AG09319 (cell line): Measurements from ENCODE around the gene BCOR.

ENCODE experiments used
- DNase-seq: peaks from one replicate; pipeline ENCODE4 v3.0.0-alpha.2; 2010; ENCODE audit warnings: low read depth; ENCODE audit errors: extremely low read depth
- CTCF ChIP-seq: IDR thresholded peaks from 2 replicates; pipeline ENCODE4 v1.5.1; 2011; ENCODE audit warnings: low read depth, mild to moderate bottlenecking, inconsistent platforms, low read length, moderate library complexity

The BCOR gene

DNA sequence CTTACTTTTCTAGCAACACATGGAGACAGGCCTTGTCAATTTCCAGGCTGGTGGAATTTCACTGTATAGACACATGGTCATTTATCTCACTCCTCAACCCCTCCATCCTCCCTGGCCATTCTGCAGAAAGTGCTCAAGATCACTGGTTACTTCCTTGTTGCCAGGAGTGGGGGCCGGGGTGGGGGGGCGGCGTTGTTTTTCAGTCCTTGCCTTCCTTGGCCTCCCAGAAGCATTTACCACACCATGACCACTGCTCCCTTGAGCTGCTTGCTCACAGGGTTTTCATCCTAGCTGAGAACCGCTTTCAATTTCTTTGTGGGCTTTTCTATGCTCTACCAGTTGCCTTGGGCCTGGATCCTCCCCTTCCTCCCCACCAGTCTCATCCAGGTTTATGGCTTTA, 14.1 kb upstream of the BCOR start:
- no peak for DNase-seq
- TF ChIP-seq CTCF: no peak

DNA sequence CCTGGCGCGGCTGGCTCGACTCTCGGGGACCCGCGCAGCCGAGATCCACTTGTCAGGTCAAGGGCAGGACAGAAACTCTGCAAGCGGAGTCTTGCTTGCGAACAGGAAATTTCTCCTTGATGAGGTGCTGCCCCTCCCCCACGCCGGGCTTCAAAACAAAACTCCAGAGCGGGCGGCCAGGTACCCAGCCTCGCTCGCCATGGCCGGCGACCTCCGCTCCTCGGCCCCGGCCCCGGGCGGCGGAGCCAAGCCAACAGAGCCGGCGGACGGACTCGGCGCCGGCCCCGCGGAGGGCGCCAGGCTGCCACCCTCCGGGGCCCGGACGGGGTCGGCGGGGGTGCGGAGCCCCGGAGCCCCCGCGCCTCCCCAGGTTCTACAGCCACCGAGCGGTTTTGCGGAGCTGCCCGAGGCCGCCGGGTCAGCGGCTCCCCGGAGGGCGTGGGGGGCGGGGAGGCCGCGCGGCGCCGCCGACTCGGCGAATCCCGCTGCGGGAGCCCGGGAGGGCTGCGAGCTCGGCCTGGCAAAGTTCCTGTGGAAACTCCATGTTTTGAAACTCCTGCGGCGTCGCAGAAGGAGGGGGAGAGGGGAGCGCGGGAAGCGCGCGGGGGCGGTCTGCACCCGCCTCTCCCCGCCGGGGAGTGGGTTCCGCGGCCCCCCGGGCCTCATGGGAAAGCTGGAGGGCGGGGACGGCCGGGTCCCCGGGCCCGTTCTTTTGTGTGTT, 11.7 kb upstream of the BCOR start:
- DNase-seq: no peak
- TF ChIP-seq CTCF: no peak

DNA sequence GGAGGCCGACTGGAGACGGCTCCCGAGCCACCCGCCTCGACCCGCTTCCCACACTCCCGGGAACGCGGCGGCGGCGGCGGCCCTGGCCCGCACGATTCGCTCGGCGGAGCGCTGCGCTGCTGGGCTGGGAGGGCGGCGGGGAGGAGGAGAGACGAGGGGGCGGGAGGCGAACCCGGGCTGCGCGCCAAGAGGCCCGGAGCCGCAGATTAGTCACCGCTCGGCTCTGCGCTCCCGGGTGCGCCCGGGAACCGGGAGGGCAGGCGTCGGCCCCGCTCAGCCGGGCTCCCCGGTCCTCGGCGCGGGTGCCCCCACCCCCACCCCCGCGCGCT, 11.2 kb upstream of the BCOR start:
- DNase-seq: no peak
- TF ChIP-seq CTCF: no peak

- no peak for DNase-seq
- TF ChIP-seq CTCF: no peak
Observed at GRCh38 chrX:40108162-40108958, 10.6 kb upstream of the BCOR start.

DNA sequence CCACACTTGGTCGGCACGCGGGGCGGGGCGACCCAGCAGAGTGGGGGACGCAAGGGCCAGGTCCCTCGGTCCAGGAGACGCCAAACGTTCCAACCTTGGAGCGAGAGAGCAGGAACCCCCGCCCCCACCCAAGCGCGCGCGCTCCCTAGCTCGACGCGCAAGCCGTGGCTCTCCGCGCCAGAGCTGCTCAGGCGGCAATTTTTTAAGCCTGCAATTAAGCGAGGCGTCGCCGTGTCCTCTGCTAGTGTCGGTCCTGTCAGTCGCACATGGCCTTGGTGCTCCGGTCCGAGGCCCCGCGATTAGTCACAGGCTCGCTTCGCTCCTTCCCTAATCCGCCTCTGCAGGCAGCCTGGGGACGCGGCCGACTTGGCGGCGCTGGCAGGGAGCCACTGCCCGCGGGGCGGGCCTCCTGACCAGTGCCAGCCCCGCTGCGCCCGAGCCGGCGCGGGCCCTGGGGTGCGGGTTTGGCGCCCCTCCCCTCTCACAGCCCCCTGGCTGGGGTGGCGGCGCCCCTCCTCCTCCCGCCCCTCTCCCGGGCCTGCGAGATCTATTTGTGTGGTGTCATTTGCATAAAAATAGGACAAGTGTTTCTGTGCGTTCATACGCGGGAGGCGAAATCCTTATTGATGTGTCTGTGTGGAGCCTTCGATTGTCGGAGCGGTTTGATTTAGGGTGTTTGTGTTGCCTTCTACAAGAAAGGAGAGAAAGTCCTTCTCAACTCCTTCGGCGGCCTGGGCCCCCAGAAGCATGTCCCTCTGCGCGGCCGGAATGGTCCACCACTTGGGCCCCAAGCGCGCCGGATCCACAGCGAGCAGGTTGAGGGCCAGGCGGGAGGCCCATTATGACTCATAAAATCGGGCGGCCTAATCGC, 9.8 kb upstream of the BCOR start:
- DNase-seq: no peak
- TF ChIP-seq CTCF: no peak

DNA sequence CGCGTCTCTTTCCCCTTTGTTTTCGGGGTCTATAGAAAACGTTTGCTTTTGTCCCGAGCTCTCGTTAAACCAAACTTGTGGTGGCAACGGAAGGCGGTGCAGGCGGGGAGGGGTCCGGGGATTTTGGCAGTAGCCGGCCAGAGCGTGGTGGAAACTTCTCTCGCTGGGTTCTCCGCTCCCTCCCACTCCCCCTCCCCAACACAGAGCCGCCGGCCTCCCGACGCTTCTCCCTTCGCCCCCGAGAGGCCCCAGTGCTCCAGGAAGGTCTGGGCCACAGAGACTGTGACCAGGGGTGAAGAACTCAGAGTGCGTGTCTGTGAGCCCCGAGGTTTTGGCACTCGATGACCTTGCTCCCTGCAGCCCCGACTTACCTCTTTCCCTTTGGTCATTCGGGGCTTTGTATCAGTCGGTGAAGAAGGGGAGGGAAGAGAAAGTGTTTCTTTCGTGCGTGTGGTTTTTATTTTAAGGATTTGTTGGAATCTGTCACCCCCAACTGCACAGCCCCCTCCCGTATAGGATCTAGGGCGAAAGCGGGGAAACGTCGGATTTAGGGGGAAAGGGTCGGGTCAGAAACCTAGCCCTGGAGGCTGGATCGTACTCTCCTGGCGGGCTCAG, 9.0 kb upstream of the BCOR start:
- no peak for TF ChIP-seq CTCF
- no peak for DNase-seq
